ENCODE data around the gene PNPLA2.

GRCh38 chr11:788009-788640, 30.6 kb upstream of the PNPLA2 start:
- TF ChIP-seq EZH2 (IDR thresholded peaks at IDR 0.05) (no peak), POLR2AphosphoS5 (IDR thresholded peaks at IDR 0.05; ENCODE audit: borderline replicate concordance, low read depth, low read length) (no peak), FOXP2 (optimal IDR thresholded peaks at IDR 0.05; ENCODE audit: control extremely low read depth, extremely low read length, insufficient read depth) (no peak)
